Central memory CD8-positive, alpha-beta T cell (primary cell): ENCODE measurements around the gene APOBR.
"Not testable (repeated sequence)": the region's sequence is repeated elsewhere in the genome, so short reads cannot be mapped to it uniquely, and the experiment has no call there.

ENCODE experiments used
- ATAC-seq: fragments of 150-1000 bp; cut with Tn5 transposase; replicated peaks from 2 replicates; pipeline ENCODE4 v1.10.0; 2022; ENCODE audit warnings: mild to moderate bottlenecking, moderate FRiP score, moderate number of reproducible peaks; ENCODE audit not compliant: poor library complexity, severe bottlenecking; ENCODE audit errors: extremely low read depth
- DNase-seq, 2 donors: peaks; one replicate each; pipeline ENCODE4 v3.0.0; 2021; ENCODE audit warnings: low spot score in 2 of 2
- H3K27ac Mint-ChIP-seq: one replicate; pipeline ENCODE4 v1.8.0; 2022; ENCODE audit warnings: low read depth, mild to moderate bottlenecking, moderate library complexity, mixed read lengths
- H3K27me3 Mint-ChIP-seq: one replicate; pipeline ENCODE4 v1.8.0; 2022; ENCODE audit warnings: mixed read lengths
- H3K36me3 Mint-ChIP-seq: one replicate; pipeline ENCODE4 v1.8.0; 2022; ENCODE audit warnings: mild to moderate bottlenecking, moderate library complexity, mixed read lengths; ENCODE audit not compliant: insufficient read depth
- H3K4me1 Mint-ChIP-seq: one replicate; pipeline ENCODE4 v1.8.0; 2022; ENCODE audit warnings: mixed read lengths
- H3K4me3 Mint-ChIP-seq: one replicate; pipeline ENCODE4 v1.8.0; 2022; ENCODE audit warnings: mild to moderate bottlenecking, moderate library complexity, mixed read lengths
- H3K9me3 Mint-ChIP-seq: one replicate; pipeline ENCODE4 v1.8.0; 2022; ENCODE audit warnings: mixed read lengths

APOBR gene

GRCh38 chr16:28538733-28539596 lies 44.5 kb downstream of the APOBR start, which contains the start of gene NUPR1:
Gene NUPR1, minus strand, starts transcription at chr16:28538974. Its CDS starts 67 bp downstream, at chr16:28538907.
- ATAC-seq (no peak), DNase-seq (no peak)
- Mint-ChIP-seq H3K27ac (peak within 1 kb of the TSS; percentile 41), H3K4me3 (no peak within 1 kb of the TSS), H3K27me3 (peaks cover 17% of the 10 kb centered on the region), H3K9me3 (peaks cover 4% of the 10 kb centered on the region), H3K4me1 (peaks cover 24% of the 10 kb centered on the region), H3K36me3 (peaks cover 3% of the 10 kb centered on the region)

GRCh38 chr16:28540346-28540745 lies 45.9 kb downstream of the APOBR start:
- ATAC-seq, result no peak

GRCh38 chr16:28542646-28543045 lies 48.2 kb downstream of the APOBR start:
- peaks cover 17% of the 10 kb centered on the region for H3K27me3 Mint-ChIP-seq
- peaks cover 5% of the 10 kb centered on the region for H3K4me1 Mint-ChIP-seq
- DNase-seq (no peak), ATAC-seq (no peak)
- H3K27ac Mint-ChIP-seq, result no peak overlapping the region
- peaks cover 3% of the 10 kb centered on the region for H3K36me3 Mint-ChIP-seq
- no peaks in the 10 kb centered on the region for H3K9me3 Mint-ChIP-seq
- no peak overlapping the region for H3K4me3 Mint-ChIP-seq

More at GRCh38 chr16:28540346-28540745, 45.9 kb downstream of the APOBR start:
- no peak for DNase-seq
- Mint-ChIP-seq H3K4me3 (no peak overlapping the region), H3K27ac (no peak overlapping the region), H3K4me1 (peaks cover 10% of the 10 kb centered on the region), H3K9me3 (peaks cover 4% of the 10 kb centered on the region), H3K36me3 (peaks cover 3% of the 10 kb centered on the region), H3K27me3 (peaks cover 17% of the 10 kb centered on the region)

GRCh38 chr16:28543072-28543471 lies 48.6 kb downstream of the APOBR start:
- H3K27ac Mint-ChIP-seq, result no peak overlapping the region

GRCh38 chr16:28544998-28545397 lies 50.6 kb downstream of the APOBR start:
- H3K36me3 Mint-ChIP-seq, result no peaks in the 10 kb centered on the region
- H3K9me3 Mint-ChIP-seq, result no peaks in the 10 kb centered on the region
- no peak overlapping the region for H3K4me3 Mint-ChIP-seq
- peaks cover 10% of the 10 kb centered on the region for H3K4me1 Mint-ChIP-seq
- DNase-seq (no peak), ATAC-seq (no peak)
- peak overlapping the region; percentile 51 for H3K27ac Mint-ChIP-seq
- H3K27me3 Mint-ChIP-seq, result peaks cover 17% of the 10 kb centered on the region

More at GRCh38 chr16:28543072-28543471, 48.6 kb downstream of the APOBR start:
- H3K9me3 Mint-ChIP-seq, result no peaks in the 10 kb centered on the region
- H3K36me3 Mint-ChIP-seq, result peaks cover 3% of the 10 kb centered on the region
- ATAC-seq (peak; percentile 64), DNase-seq (no peak)
- peaks cover 17% of the 10 kb centered on the region for H3K27me3 Mint-ChIP-seq
- H3K4me1 Mint-ChIP-seq, result peaks cover 5% of the 10 kb centered on the region
- no peak overlapping the region for H3K4me3 Mint-ChIP-seq

- not testable (repeated sequence) for H3K9me3 Mint-ChIP-seq, DNase-seq, ATAC-seq, H3K36me3 Mint-ChIP-seq, H3K4me1 Mint-ChIP-seq, H3K4me3 Mint-ChIP-seq
- Mint-ChIP-seq H3K27ac (peak overlapping the region; percentile 51), H3K27me3 (peaks cover 17% of the 10 kb centered on the region)
Measured at GRCh38 chr16:28545964-28546363, 51.5 kb downstream of the APOBR start.

GRCh38 chr16:28546626-28547025 lies 52.2 kb downstream of the APOBR start:
- Mint-ChIP-seq H3K4me1 (peaks cover 10% of the 10 kb centered on the region), H3K4me3 (no peak overlapping the region), H3K27me3 (peaks cover 14% of the 10 kb centered on the region), H3K36me3 (no peaks in the 10 kb centered on the region), H3K27ac (no peak overlapping the region), H3K9me3 (no peaks in the 10 kb centered on the region)
- ATAC-seq (no peak), DNase-seq (no peak)

GRCh38 chr16:28548306-28548802 lies 53.9 kb downstream of the APOBR start:
- Mint-ChIP-seq H3K27ac (no peak overlapping the region), H3K9me3 (no peaks in the 10 kb centered on the region), H3K27me3 (no peaks in the 10 kb centered on the region), H3K36me3 (no peaks in the 10 kb centered on the region), H3K4me3 (no peak overlapping the region), H3K4me1 (peaks cover 5% of the 10 kb centered on the region)
- ATAC-seq (no peak), DNase-seq (no peak)
